GM21723 (cell line): Measurements from ENCODE around the gene POPDC3.

Experiments
- ATAC-seq: cut with Tn5 transposase; IDR thresholded peaks from one replicate; pipeline ENCODE4 v1.9.1; 2021; ENCODE audit warnings: mild to moderate bottlenecking, moderate library complexity; ENCODE audit not compliant: unreplicated experiment

The POPDC3 gene

GRCh38 chr6:105153676-105154075 is 26.1 kb downstream of the POPDC3 start:
- ATAC-seq, result no peak

GRCh38 chr6:105152880-105153279 is 26.9 kb downstream of the POPDC3 start:
- ATAC-seq, result no peak

GRCh38 chr6:105151644-105152043 is 28.2 kb downstream of the POPDC3 start:
- no peak for ATAC-seq

GRCh38 chr6:105138141-105138540 is 41.7 kb downstream of the POPDC3 start:
- no peak for ATAC-seq

GRCh38 chr6:105137388-105137787 is 42.4 kb downstream of the POPDC3 start:
- no peak for ATAC-seq

GRCh38 chr6:105136431-105137350 is 43.1 kb downstream of the POPDC3 start:
- peak; percentile 73 for ATAC-seq

- ATAC-seq, result no peak
Measured at GRCh38 chr6:105135907-105136430, 43.8 kb downstream of the POPDC3 start.

- no peak for ATAC-seq
Measured at GRCh38 chr6:105135056-105135455, 44.8 kb downstream of the POPDC3 start.

GRCh38 chr6:105122717-105123116 is 57.1 kb downstream of the POPDC3 start:
- no peak for ATAC-seq

GRCh38 chr6:105121981-105122380 is 57.8 kb downstream of the POPDC3 start:
- ATAC-seq, result no peak

- ATAC-seq, result no peak
Measured at GRCh38 chr6:105120570-105120969, 59.2 kb downstream of the POPDC3 start.

- ATAC-seq, result no peak
Measured at GRCh38 chr6:105116150-105116549, 63.7 kb downstream of the POPDC3 start.

- no peak for ATAC-seq
Measured at GRCh38 chr6:105113422-105113821, 66.4 kb downstream of the POPDC3 start.

- ATAC-seq, result no peak
Measured at GRCh38 chr6:105112577-105112976, 67.2 kb downstream of the POPDC3 start.

GRCh38 chr6:105111871-105112270 is 67.9 kb downstream of the POPDC3 start:
- ATAC-seq, result no peak

GRCh38 chr6:105111105-105111504 is 68.7 kb downstream of the POPDC3 start:
- ATAC-seq, result no peak

GRCh38 chr6:105109955-105110895 is 69.6 kb downstream of the POPDC3 start:
- ATAC-seq, result no peak

- ATAC-seq, result no peak
Measured at GRCh38 chr6:105108631-105109262, 71.1 kb downstream of the POPDC3 start.
